Gastrocnemius medialis (tissue), 4 donors: ENCODE data around the gene IKBKE.

Experiments used
- CTCF ChIP-seq, 5 experiments: fragments of 450-650 bp in 3 of 5; fragments of 200-600 bp in 2 of 5; sonication (generic) in 2 of 5; IDR thresholded peaks in 4 of 5; conservative IDR thresholded peaks in 1 of 5; 1 replicate in 4 of 5; 2 replicates in 1 of 5; pipeline ENCODE4 v1.5.1; 2016 to 2019; ENCODE audit warnings: antibody characterized with exemption in 5 of 5, mild to moderate bottlenecking in 3 of 5, moderate library complexity in 3 of 5
- POLR2A ChIP-seq, 2 donors: fragments of 450-650 bp; IDR thresholded peaks; one replicate each; pipeline ENCODE4 v1.6.1; 2017; ENCODE audit warnings: antibody characterized with exemption in 2 of 2, mild to moderate bottlenecking in 2 of 2, moderate library complexity in 2 of 2

- TF ChIP-seq CTCF (IDR thresholded peaks at IDR 0.05 in 4 of 5, conservative IDR thresholded peaks at IDR 0.05 in 1 of 5) (no peak), POLR2A (IDR thresholded peaks at IDR 0.05) (no peak)
These were observed 42.0 kb downstream of the IKBKE start for GRCh38 chr1:206512058-206512850.
